ENCODE data around the gene VCL. TPM values are rescaled to one million over a fixed set of nuclear protein-coding genes. Genes with fewer than 3 reads are reported as not detected.
"Not testable (repeated sequence)": the region's sequence is repeated elsewhere in the genome, so short reads cannot be mapped to it uniquely, and the experiment has no call there.

Gene VCL
- total RNA-seq, 2 experiments from 2014 or later, result 70.1 to 71.8 TPM

DNA sequence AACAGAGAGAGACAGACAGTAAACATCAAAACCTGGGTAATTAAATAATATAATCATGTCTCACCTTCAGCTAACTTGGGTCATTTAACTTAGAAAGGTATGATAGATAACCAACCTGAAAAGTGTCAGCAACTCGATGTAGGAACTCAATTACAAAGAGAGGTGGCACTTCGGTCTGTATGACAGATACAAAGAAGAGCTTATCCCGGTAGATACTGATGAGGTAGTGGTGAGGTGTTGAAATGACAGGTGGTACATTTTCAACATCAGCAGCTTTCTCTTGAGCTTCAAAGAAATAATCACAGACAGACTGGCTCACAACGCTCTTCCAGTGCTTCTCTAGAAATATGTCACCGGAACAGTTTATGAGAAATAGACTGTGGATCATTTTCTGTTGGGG, 140.1 kb downstream of the VCL start:
- H3K27me3 Mint-ChIP-seq, result no peaks in the 10 kb centered on the region
- no peaks in the 10 kb centered on the region for H3K9me3 Mint-ChIP-seq
- DNase-seq, result no peak
- H3K27ac Mint-ChIP-seq, result no peak overlapping the region
- ChIA-PET POLR2A (interaction anchor here (0.7 kb wide), 1 partner anchor 13 kb away, joined by 3 read pairs; the partner anchor contains the start of genes ADK and AP3M1), CTCF (interaction anchor here (0.8 to 1.5 kb wide), 3 partner anchors 9 to 104 kb away, joined by 3 to 5 read pairs (median 3); no protein-coding TSS in a partner anchor)
- H3K4me1 Mint-ChIP-seq, result peaks cover 3% of the 10 kb centered on the region
- H3K4me3 Mint-ChIP-seq, result no peak overlapping the region
- peaks cover 44% of the 10 kb centered on the region for H3K36me3 Mint-ChIP-seq (ENCODE audit: low read depth)

DNA sequence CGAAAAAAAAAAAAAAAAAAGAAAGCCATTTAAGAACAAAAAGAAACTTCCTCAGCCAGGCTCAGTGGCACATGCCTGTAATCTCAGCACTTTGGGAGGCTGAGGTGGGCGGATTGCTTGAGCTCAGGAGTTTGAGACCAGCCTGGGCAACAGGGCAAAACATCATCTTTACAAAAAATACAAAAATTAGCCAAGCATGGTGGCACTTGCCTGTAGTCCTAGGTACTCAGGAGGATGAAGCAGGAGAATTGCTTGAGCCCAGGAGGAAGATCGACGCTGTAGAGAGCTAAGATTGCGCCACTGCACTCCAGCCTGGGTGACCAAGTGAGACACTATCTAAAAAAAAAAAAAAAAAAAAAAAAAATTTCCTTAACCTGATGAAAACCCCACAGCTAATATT, 140.7 kb downstream of the VCL start:
- POLR2A ChIA-PET, result interaction anchor here (2.3 kb wide), 1 partner anchor 12 kb away, joined by 6 read pairs; the partner anchor contains the start of genes ADK and AP3M1
- not testable (repeated sequence) for H3K4me1 Mint-ChIP-seq, H3K9me3 Mint-ChIP-seq, H3K27ac Mint-ChIP-seq, H3K4me3 Mint-ChIP-seq, DNase-seq, H3K27me3 Mint-ChIP-seq
- CTCF ChIA-PET, result interaction anchor here (0.8 to 1.5 kb wide), 3 partner anchors 8 to 103 kb away, joined by 3 to 5 read pairs (median 3); no protein-coding TSS in a partner anchor
- peaks cover 38% of the 10 kb centered on the region for H3K36me3 Mint-ChIP-seq (ENCODE audit: low read depth)

DNA sequence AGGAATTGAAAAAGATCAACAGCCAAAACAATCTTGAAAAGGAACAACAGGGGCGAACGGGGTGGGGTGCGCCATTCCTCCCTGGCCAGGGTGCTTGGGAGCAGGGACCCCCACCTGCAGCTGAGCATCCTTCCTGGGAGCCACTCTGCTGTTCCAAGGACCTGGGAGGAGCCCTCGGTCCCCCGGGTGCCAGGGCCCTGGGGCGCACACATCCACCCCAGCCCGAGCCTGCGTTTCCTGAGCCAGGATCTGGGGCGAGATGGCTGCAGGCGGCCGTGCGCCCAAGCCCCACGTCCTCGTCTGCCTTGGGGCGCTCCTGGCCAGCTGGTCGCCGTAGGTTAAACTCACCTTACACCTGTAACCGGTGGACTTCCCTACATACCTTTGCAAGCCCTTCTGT, 142.1 kb downstream of the VCL start:
- Mint-ChIP-seq H3K9me3 (no peaks in the 10 kb centered on the region), H3K36me3 (ENCODE audit: low read depth) (peaks cover 29% of the 10 kb centered on the region), H3K4me3 (no peak overlapping the region), H3K27me3 (no peaks in the 10 kb centered on the region), H3K27ac (no peak overlapping the region), H3K4me1 (peaks cover 4% of the 10 kb centered on the region)
- ChIA-PET CTCF (no interaction called here), POLR2A (interaction anchor here (2.3 kb wide), 1 partner anchor 11 kb away, joined by 6 read pairs; the partner anchor contains the start of genes ADK and AP3M1)
- DNase-seq, result no peak

DNA sequence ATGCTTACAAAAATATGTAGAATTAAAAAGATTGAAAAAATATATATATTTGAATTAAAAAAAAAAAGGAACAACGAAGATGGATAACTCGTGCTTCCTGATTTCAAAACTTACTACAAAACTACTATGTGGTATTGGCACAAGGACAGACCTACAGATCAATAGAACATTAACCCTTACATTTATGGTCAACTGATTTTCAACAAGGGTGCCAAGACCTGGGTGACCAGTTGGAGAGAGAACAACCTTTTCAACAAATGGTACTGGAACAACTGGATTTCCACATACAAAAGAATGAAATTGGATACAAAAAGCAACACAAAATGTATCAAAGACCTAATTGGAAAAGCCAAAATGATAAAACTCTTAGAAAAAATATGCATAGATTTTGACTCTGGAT, 142.6 kb downstream of the VCL start:
- Mint-ChIP-seq H3K4me3 (no peak overlapping the region), H3K27ac (no peak overlapping the region), H3K9me3 (no peaks in the 10 kb centered on the region), H3K27me3 (no peaks in the 10 kb centered on the region), H3K36me3 (ENCODE audit: low read depth) (peaks cover 30% of the 10 kb centered on the region), H3K4me1 (peaks cover 6% of the 10 kb centered on the region)
- POLR2A ChIA-PET, result interaction anchor here (2.3 kb wide), 1 partner anchor 10 kb away, joined by 6 read pairs; the partner anchor contains the start of genes ADK and AP3M1
- CTCF ChIA-PET, result no interaction called here
- no peak for DNase-seq

DNA sequence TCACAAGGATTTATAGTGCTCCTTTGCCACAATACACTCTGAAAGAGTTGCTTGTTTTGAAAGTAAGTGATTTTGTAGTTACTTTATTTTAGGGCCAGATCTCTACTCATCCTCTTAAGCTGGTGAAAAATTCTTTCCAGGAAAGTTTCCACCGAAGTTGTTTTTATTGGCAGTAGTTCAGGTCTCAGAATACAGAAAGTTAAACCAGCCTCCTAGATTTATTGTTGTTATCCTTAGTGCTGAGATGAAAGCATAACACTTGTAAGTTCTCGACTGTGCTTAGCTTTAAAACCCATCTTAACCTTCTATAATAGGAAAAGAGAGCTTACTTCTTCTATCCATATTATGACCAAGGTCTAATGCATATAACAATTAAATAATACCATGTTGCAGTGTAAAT, 147.2 kb downstream of the VCL start:
- no peak for DNase-seq
- Mint-ChIP-seq H3K4me3 (no peak overlapping the region), H3K27ac (no peak overlapping the region), H3K36me3 (ENCODE audit: low read depth) (peaks cover 25% of the 10 kb centered on the region), H3K9me3 (no peaks in the 10 kb centered on the region), H3K27me3 (no peaks in the 10 kb centered on the region), H3K4me1 (peaks cover 26% of the 10 kb centered on the region)
- CTCF ChIA-PET, result interaction anchor here (1.0 to 1.3 kb wide), 3 partner anchors 20 to 204 kb away, joined by 3 read pairs; no protein-coding TSS in a partner anchor
- POLR2A ChIA-PET, result interaction anchor here (0.8 kb wide), 1 partner anchor 11 kb away, joined by 4 read pairs; no protein-coding TSS in a partner anchor

DNA sequence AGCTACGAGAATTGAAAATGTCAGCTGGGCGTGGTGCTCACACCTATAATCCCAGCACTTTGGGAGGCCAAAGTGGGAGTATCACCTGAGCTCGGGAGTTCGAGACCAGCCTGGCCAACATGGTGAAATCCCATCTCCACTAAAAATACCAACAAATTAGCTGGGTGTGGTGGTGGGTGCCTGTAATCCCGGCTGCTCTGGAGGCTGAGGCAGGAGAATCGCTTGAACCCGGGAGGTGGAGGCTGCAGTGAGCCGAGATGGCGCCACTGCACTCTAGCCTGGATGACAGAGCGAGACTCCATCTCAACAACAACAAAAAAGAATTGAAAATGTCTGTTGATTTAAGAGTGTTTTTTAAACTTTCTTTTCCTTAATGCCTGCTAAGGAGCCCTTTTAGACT, 149.1 kb downstream of the VCL start:
- H3K27ac Mint-ChIP-seq, H3K4me3 Mint-ChIP-seq, H3K9me3 Mint-ChIP-seq, H3K27me3 Mint-ChIP-seq, DNase-seq: not testable (repeated sequence)
- CTCF ChIA-PET, result interaction anchor here (0.7 to 1.3 kb wide), 3 partner anchors 9 to 88 kb away, joined by 3 to 5 read pairs (median 3); no protein-coding TSS in a partner anchor
- POLR2A ChIA-PET, result interaction anchor here (0.6 kb wide), 1 partner anchor 382 kb away, joined by 3 read pairs; no protein-coding TSS in a partner anchor
- Mint-ChIP-seq H3K36me3 (ENCODE audit: low read depth) (peaks cover 23% of the 10 kb centered on the region), H3K4me1 (peaks cover 29% of the 10 kb centered on the region)

DNA sequence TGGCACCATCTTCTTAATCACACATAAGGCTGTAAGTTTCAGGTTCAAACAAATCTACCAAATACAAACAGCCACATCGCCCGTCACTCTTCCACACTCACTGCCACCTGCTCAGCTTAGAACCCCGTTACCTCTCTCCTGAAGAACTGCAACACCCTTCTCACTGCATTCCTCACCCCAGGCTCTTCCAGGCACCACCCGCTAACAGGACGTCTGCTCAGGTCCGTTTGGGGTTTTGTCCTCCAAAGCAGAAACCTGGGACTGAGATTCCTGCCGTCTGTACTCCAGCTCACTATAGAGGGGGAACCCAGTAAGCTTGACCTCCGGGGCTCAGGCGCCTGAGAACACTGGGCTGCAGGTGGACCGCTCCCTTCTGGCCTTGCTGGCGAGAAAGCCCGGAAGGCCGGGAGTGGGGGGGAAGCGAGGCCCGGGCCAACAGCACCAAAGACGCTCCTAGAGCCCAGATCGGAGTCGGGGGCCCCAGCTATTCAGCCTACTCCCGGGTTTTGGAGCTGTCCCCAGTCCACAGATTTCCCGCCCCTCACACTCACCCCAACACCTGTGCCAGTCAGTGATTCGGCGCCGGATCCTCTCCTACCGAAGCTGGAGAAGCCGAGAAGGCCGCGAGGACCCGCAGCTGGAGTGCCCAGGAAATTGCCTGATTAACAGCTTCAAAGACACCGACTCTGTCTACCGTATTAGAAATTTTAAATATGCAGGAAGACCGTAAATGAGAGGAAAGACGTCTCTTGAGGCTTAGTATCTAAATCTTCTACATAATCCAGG, 152.5 kb downstream of the VCL start, which contains the start of gene AP3M1:
AP3M1 (minus strand) TSS at position 625 of the 786 bp plus-strand sequence. CDS start 12,449 bp downstream, outside the sequence.
- peaks cover 42% of the 10 kb centered on the region for H3K4me1 Mint-ChIP-seq
- peak within 1 kb of the TSS; percentile 48 for H3K27ac Mint-ChIP-seq
- H3K4me3 Mint-ChIP-seq, result no peak within 1 kb of the TSS
- H3K36me3 Mint-ChIP-seq (ENCODE audit: low read depth), result peaks cover 17% of the 10 kb centered on the region
- ChIA-PET POLR2A (interaction anchor here (0.6 to 2.9 kb wide), 21 partner anchors 9 to 1084 kb away, joined by 3 to 34 read pairs (median 5); partner anchors contain the start of gene VDAC2), CTCF (interaction anchor here (0.8 to 2.5 kb wide), 13 partner anchors 15 to 271 kb away, joined by 3 to 14 read pairs (median 4); no protein-coding TSS in a partner anchor)
- H3K27me3 Mint-ChIP-seq, result no peaks in the 10 kb centered on the region
- peak; percentile 85 for DNase-seq
- H3K9me3 Mint-ChIP-seq, result no peaks in the 10 kb centered on the region

DNA sequence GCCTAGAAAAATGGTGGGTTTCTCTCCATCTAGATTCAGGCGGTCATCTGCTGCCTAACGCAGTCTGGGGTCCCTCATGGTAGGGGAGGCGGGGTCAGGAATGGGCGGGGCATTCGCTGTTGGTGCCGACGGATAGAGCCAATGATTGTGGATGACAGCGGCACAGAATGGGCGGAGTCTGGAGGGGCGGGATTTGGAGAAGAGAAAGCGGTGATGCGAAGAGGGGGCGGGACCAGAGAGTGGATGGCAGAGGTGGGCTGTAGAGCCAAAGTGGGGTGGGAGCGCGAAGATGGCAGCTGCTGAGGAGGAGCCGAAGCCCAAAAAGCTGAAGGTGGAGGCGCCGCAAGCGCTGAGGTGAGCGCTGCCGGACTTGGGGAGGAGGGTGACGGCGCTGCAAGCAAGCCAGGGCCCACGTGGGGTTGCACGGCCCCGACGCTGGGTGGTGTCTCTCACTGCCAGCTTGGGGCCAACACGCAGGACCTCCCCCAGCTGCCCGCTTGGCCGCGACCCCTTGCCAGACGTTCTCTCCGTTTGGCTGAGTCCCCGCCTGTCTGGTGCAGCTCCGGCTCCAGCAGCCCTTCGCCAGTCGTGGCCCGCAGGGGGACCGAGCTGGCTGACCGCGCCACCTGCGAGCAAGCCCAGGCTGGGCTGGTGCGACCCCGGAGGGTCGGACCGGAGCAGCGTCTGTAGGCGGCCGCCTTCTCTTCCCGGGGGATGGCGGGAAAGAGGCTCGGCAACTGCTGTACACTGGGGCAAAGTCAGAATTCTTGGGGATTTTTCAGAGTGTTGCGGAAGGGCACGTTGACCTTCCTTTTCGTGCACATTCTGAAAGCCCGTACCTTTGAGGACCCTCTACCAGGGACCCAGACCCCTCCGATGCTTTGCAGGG, 153.3 kb downstream of the VCL start, which contains the start of gene ADK:
ADK (plus strand) TSS at position 232 of the 889 bp plus-strand sequence; CDS start at position 290, 58 bp downstream.
- H3K36me3 Mint-ChIP-seq (ENCODE audit: low read depth), result peaks cover 11% of the 10 kb centered on the region
- peak; percentile 100 for DNase-seq
- H3K9me3 Mint-ChIP-seq, result no peaks in the 10 kb centered on the region
- H3K4me1 Mint-ChIP-seq, result peaks cover 38% of the 10 kb centered on the region
- no peak within 1 kb of the TSS for H3K4me3 Mint-ChIP-seq
- ChIA-PET CTCF (interaction anchor here (0.8 to 2.5 kb wide), 12 partner anchors 14 to 272 kb away, joined by 3 to 14 read pairs (median 4); no protein-coding TSS in a partner anchor), POLR2A (interaction anchor here (0.6 to 2.9 kb wide), 20 partner anchors 9 to 1083 kb away, joined by 3 to 34 read pairs (median 6); partner anchors contain the start of gene VDAC2)
- peak within 1 kb of the TSS; percentile 48 for H3K27ac Mint-ChIP-seq
- no peaks in the 10 kb centered on the region for H3K27me3 Mint-ChIP-seq

DNA sequence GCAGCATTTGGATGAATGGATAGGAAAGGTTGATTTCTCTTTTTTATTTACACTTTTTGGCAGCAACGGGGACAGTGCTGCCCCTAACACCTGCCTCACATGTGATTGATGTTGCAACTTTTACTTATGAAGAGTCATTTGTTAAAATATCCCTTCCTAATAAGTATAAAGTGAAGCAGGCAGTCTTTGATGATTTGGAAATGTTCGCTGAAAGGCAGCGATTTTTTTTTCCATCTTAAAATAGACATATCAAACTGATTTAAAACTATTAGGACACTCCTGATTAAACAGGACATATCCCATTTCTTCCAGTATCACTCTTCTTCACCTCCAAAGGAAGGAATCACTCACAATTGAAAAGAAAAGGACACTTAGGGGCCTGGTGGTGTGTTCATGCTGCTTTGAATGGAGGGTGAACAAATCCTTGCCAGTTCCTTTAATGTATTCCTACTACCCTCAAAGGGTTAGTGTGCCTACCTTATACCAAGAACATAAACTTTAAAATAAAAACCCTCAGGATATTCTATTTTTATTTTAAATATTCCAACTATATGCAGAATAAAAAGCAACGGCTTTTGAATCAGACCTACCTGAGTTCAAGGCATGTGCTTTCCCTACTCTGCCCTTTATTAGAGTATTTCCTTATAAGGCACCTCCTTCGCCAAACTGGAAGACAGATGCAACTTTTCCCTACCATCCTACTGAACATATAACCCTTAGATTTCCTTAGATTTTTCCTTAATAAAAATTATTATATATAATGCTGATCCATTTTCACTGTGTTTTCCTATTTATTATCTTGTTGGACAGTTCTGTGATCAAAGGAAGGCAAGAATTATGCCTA, 154.2 kb downstream of the VCL start:
- CTCF ChIA-PET, result interaction anchor here (1.1 to 2.5 kb wide), 5 partner anchors 30 to 82 kb away, joined by 3 to 14 read pairs (median 4); no protein-coding TSS in a partner anchor

DNA sequence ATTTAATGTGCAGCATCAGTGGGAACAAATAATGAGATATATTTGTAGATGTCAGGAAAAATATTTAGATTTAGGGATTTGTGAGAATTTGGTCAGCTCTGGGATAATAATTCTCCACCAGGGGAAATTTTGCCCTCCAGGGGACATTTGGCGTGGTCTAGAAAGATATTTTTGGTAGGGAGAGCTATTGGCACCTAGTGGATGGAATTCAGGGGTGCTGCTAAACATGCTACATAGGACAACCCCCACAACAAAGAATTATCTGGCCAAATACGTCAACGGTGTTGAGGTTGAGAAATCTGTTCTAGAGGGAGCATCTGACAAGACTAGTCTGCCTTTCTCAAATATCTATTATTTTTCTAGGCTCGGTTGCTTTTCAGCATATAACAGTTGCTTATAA, 155.2 kb downstream of the VCL start:
- Mint-ChIP-seq H3K27ac (no peak overlapping the region), H3K4me3 (no peak overlapping the region), H3K27me3 (no peaks in the 10 kb centered on the region), H3K4me1 (peaks cover 31% of the 10 kb centered on the region), H3K9me3 (no peaks in the 10 kb centered on the region), H3K36me3 (ENCODE audit: low read depth) (peaks cover 2% of the 10 kb centered on the region)
- DNase-seq, result no peak
- POLR2A ChIA-PET, result no interaction called here
- CTCF ChIA-PET, result interaction anchor here (0.8 to 1.1 kb wide), 2 partner anchors 60 to 81 kb away, joined by 3 read pairs; no protein-coding TSS in a partner anchor

More for the DNA sequence above, 154.2 kb downstream of the VCL start:
- Mint-ChIP-seq H3K27ac (peak overlapping the region; percentile 48), H3K27me3 (no peaks in the 10 kb centered on the region), H3K4me3 (no peak overlapping the region), H3K4me1 (peaks cover 36% of the 10 kb centered on the region), H3K36me3 (ENCODE audit: low read depth) (peaks cover 6% of the 10 kb centered on the region), H3K9me3 (no peaks in the 10 kb centered on the region)
- DNase-seq, result no peak
- POLR2A ChIA-PET, result interaction anchor here (1.2 to 2.9 kb wide), 4 partner anchors 24 to 1058 kb away, joined by 4 to 34 read pairs (median 8); partner anchors contain the start of gene VDAC2

DNA sequence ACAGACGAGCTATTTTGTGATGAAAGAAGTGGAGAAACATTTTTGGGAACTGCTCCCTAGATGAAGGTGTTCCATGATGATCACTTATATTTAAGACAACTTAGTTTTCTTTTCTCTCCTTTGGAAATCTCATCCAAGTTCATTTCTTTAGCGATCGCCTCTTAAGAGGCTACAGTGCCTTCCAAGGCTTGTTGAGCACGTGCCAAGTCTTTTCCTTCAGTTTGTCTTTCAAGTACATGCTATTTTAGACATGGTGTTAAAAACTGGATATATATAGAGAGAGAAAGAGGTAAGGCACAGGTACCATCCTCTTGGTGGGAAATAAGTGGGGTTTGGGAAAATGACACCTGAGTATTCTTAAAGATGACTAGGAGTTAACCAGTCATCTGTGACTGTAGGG, 155.8 kb downstream of the VCL start:
- Mint-ChIP-seq H3K36me3 (ENCODE audit: low read depth) (no peaks in the 10 kb centered on the region), H3K27ac (no peak overlapping the region), H3K4me1 (peaks cover 25% of the 10 kb centered on the region), H3K9me3 (no peaks in the 10 kb centered on the region), H3K27me3 (no peaks in the 10 kb centered on the region), H3K4me3 (no peak overlapping the region)
- CTCF ChIA-PET, result interaction anchor here (0.8 to 1.1 kb wide), 2 partner anchors 59 to 81 kb away, joined by 3 read pairs; no protein-coding TSS in a partner anchor
- DNase-seq, result no peak
- POLR2A ChIA-PET, result no interaction called here

Measured in activated CD4-positive, alpha-beta memory T cell treated with anti-CD3 and anti-CD28 coated beads, Interleukin-2, amount 10 ng/mL, durations not matched to agents 7 days and 5 days (primary cell).